Suprapubic skin (tissue), 4 donors: Measurements from ENCODE around the gene KRTAP19-7. TPM values are rescaled to one million over a fixed set of nuclear protein-coding genes. Genes with fewer than 3 reads are reported as not detected.

Experiments used
- DNase-seq, 2 donors: peaks; one replicate each; pipeline ENCODE4 v3.0.0-alpha.2; 2019; ENCODE audit warnings: low spot score in 2 of 2
- H3K27ac ChIP-seq: fragments of 200-600 bp; sonication (generic); one replicate; pipeline ENCODE4 v1.5.1; 2019
- H3K27me3 ChIP-seq: fragments of 200-600 bp; sonication (generic); one replicate; pipeline ENCODE4 v1.5.1; 2019
- H3K36me3 ChIP-seq: fragments of 200-600 bp; sonication (generic); one replicate; pipeline ENCODE4 v1.5.1; 2019
- H3K4me1 ChIP-seq: fragments of 200-600 bp; sonication (generic); one replicate; pipeline ENCODE4 v1.5.1; 2019
- H3K4me3 ChIP-seq: fragments of 200-600 bp; sonication (generic); one replicate; pipeline ENCODE4 v1.5.1; 2019; ENCODE audit warnings: mild to moderate bottlenecking
- H3K9me3 ChIP-seq: fragments of 200-600 bp; sonication (generic); one replicate; pipeline ENCODE4 v1.5.1; 2019
- CTCF ChIP-seq, 2 donors: fragments of 200-600 bp in 1 of 2; fragments of 450-650 bp in 1 of 2; sonication (generic) in 1 of 2; IDR thresholded peaks; one replicate each; pipeline ENCODE4 v1.5.1; 2016 to 2019; ENCODE audit warnings: antibody characterized with exemption in 2 of 2, mild to moderate bottlenecking in 1 of 2, moderate library complexity in 1 of 2
- EP300 ChIP-seq: sonication (generic); formaldehyde crosslinking; IDR thresholded peaks from one replicate; pipeline ENCODE4 v1.6.1; 2017; ENCODE audit warnings: antibody characterized with exemption
- POLR2A ChIP-seq, 2 donors: fragments of 450-650 bp; IDR thresholded peaks; one replicate each; pipeline ENCODE4 v1.6.1; 2017; ENCODE audit warnings: antibody characterized with exemption in 2 of 2, mild to moderate bottlenecking in 2 of 2, moderate library complexity in 2 of 2
- POLR2AphosphoS5 ChIP-seq, 3 donors: sonication (generic); formaldehyde crosslinking; IDR thresholded peaks; one replicate each; pipeline ENCODE4 v1.6.1; 2017; ENCODE audit warnings: antibody characterized with exemption in 3 of 3
- WGBS: methylation state at CpG from one replicate; pipeline ENCODE4 v1.1.5; 2018; 5-methylcytosine and 5-hydroxymethylcytosine counted together
- total RNA-seq, 4 donors: library from RNA; depleted of rRNA; stranded (reverse); fragments of >200 nt; gene quantifications; one replicate each; pipeline ENCODE4 v1.1.0, GENCODE V29; 2016

Gene KRTAP19-7
- total RNA-seq, 4 donors from 2014 or later = 7.2 TPM; not detected in 3

- DNase-seq = no peak
- TF ChIP-seq EP300 = no peak
- TF ChIP-seq POLR2A (IDR thresholded peaks at IDR 0.05) = no peak
- TF ChIP-seq POLR2AphosphoS5 (IDR thresholded peaks at IDR 0.05) = no peak
- no peak for TF ChIP-seq CTCF (IDR thresholded peaks at IDR 0.05)
- H3K27ac ChIP-seq = no peak overlapping the region
- H3K9me3 ChIP-seq = no peaks in the 10 kb centered on the region
- H3K27me3 ChIP-seq = no peaks in the 10 kb centered on the region
- no peaks in the 10 kb centered on the region for H3K36me3 ChIP-seq
- no peak overlapping the region for H3K4me3 ChIP-seq
- H3K4me1 ChIP-seq = no peaks in the 10 kb centered on the region
Measured at GRCh38 chr21:30567617-30568016, 6.5 kb upstream of the KRTAP19-7 start.

- H3K4me3 ChIP-seq = no peak overlapping the region
- TF ChIP-seq EP300 = no peak
- TF ChIP-seq CTCF (IDR thresholded peaks at IDR 0.05) = no peak
- no peak for TF ChIP-seq POLR2A (IDR thresholded peaks at IDR 0.05)
- TF ChIP-seq POLR2AphosphoS5 (IDR thresholded peaks at IDR 0.05) = no peak
- DNase-seq = no peak
- 91% methylated on average over 2 of the region's 2 CpGs for whole genome bisulfite sequencing
- no peak overlapping the region for H3K27ac ChIP-seq
- H3K36me3 ChIP-seq = no peaks in the 10 kb centered on the region
- no peaks in the 10 kb centered on the region for H3K9me3 ChIP-seq
- no peaks in the 10 kb centered on the region for H3K4me1 ChIP-seq
- H3K27me3 ChIP-seq = no peaks in the 10 kb centered on the region
Measured at GRCh38 chr21:30563630-30564029, 2.5 kb upstream of the KRTAP19-7 start.

- no peaks in the 10 kb centered on the region for H3K27me3 ChIP-seq
- H3K4me3 ChIP-seq = no peak overlapping the region
- H3K36me3 ChIP-seq = no peaks in the 10 kb centered on the region
- whole genome bisulfite sequencing = 81% methylated on average over 6 of the region's 6 CpGs
- H3K27ac ChIP-seq = no peak overlapping the region
- H3K9me3 ChIP-seq = no peaks in the 10 kb centered on the region
- H3K4me1 ChIP-seq = no peaks in the 10 kb centered on the region
- no peak for DNase-seq
- TF ChIP-seq EP300 (no peak), POLR2A (IDR thresholded peaks at IDR 0.05) (no peak), CTCF (IDR thresholded peaks at IDR 0.05) (no peak), POLR2AphosphoS5 (IDR thresholded peaks at IDR 0.05) (no peak)
Measured at GRCh38 chr21:30563072-30563471, 2.0 kb upstream of the KRTAP19-7 start.

GRCh38 chr21:30561957-30562356, 843 bp upstream of the KRTAP19-7 start:
- DNase-seq = no peak
- Histone ChIP-seq H3K27me3 (no peaks in the 10 kb centered on the region), H3K4me1 (no peaks in the 10 kb centered on the region), H3K4me3 (no peak overlapping the region), H3K9me3 (no peaks in the 10 kb centered on the region), H3K27ac (no peak overlapping the region), H3K36me3 (no peaks in the 10 kb centered on the region)
- WGBS = 59% methylated on average over 2 of the region's 2 CpGs
- TF ChIP-seq EP300 (no peak), POLR2AphosphoS5 (IDR thresholded peaks at IDR 0.05) (no peak), CTCF (IDR thresholded peaks at IDR 0.05) (no peak), POLR2A (IDR thresholded peaks at IDR 0.05) (no peak)

- 82% methylated on average over 2 of the region's 2 CpGs for WGBS
- Histone ChIP-seq H3K27ac (no peak overlapping the region), H3K36me3 (no peaks in the 10 kb centered on the region), H3K4me1 (no peaks in the 10 kb centered on the region), H3K4me3 (no peak overlapping the region), H3K27me3 (no peaks in the 10 kb centered on the region), H3K9me3 (no peaks in the 10 kb centered on the region)
- no peak for DNase-seq
- no peak for TF ChIP-seq CTCF (IDR thresholded peaks at IDR 0.05)
- TF ChIP-seq POLR2A (IDR thresholded peaks at IDR 0.05) = no peak
- TF ChIP-seq POLR2AphosphoS5 (IDR thresholded peaks at IDR 0.05) = no peak
- TF ChIP-seq EP300 = no peak
Measured at GRCh38 chr21:30555095-30555494, 6.0 kb downstream of the KRTAP19-7 start.
